Brain microvascular endothelial cell (primary cell): ENCODE data around the gene MYCBP2.

Experiments used
- DNase-seq: peaks from one replicate; pipeline ENCODE4 v3.0.0-alpha.2; 2020
- H3K27ac ChIP-seq: fragments of 250-450 bp; sonication (Bioruptor Pico); 2 replicates; pipeline ENCODE4 v1.5.1; 2020; ENCODE audit warnings: mild to moderate bottlenecking, moderate library complexity
- H3K27me3 ChIP-seq: fragments of 250-450 bp; sonication (Bioruptor Pico); replicated peaks from 2 replicates; pipeline ENCODE4 v1.5.1; 2020; ENCODE audit warnings: mild to moderate bottlenecking
- H3K36me3 ChIP-seq: fragments of 250-450 bp; sonication (Bioruptor Pico); replicated peaks from 2 replicates; pipeline ENCODE4 v1.5.1; 2020; ENCODE audit warnings: mild to moderate bottlenecking
- H3K4me3 ChIP-seq: 2 replicates; pipeline ENCODE4 v1.5.1; 2011; ENCODE audit warnings: low read depth, mild to moderate bottlenecking, control low read depth, low read length, moderate library complexity
- CTCF ChIP-seq: IDR thresholded peaks from 2 replicates; pipeline ENCODE4 v1.5.1; 2011; ENCODE audit warnings: low read depth, mild to moderate bottlenecking, moderate library complexity, low read length, control low read depth, inconsistent platforms; ENCODE audit errors: missing control alignments
- in situ Hi-C: cut with HindIII; loops from 2 replicates; pipeline ENCODE4 v1.10.0; 2017; ENCODE audit warnings: low sequenced_read_pairs, low pct_ligation_motif_present

Gene MYCBP2

GRCh38 chr13:77326905-77327604, at the start of gene MYCBP2:
MYCBP2 (minus strand) TSS chr13:77327094; CDS start chr13:77326775, 319 bp downstream.
- H3K27me3 ChIP-seq, result no peaks in the 10 kb centered on the region
- peak; percentile 2 for TF ChIP-seq CTCF
- H3K4me3 ChIP-seq, result peak within 1 kb of the TSS; percentile 90
- peak within 1 kb of the TSS; percentile 68 for H3K27ac ChIP-seq
- peak; percentile 97 for DNase-seq
- H3K36me3 ChIP-seq, result no peaks in the 10 kb centered on the region
- in situ Hi-C loops, result no loop called here

GRCh38 chr13:77375560-77376108, 48.7 kb upstream of the MYCBP2 start:
- DNase-seq, result no peak
- TF ChIP-seq CTCF, result no peak
- H3K36me3 ChIP-seq, result no peaks in the 10 kb centered on the region
- in situ Hi-C loops, result no loop called here
- H3K27me3 ChIP-seq, result no peaks in the 10 kb centered on the region
- H3K27ac ChIP-seq, result no peak overlapping the region
- no peak overlapping the region for H3K4me3 ChIP-seq

GRCh38 chr13:77374786-77375185, 47.9 kb upstream of the MYCBP2 start:
- H3K4me3 ChIP-seq, result no peak overlapping the region
- in situ Hi-C loops, result no loop called here
- no peak overlapping the region for H3K27ac ChIP-seq
- no peak for TF ChIP-seq CTCF
- no peaks in the 10 kb centered on the region for H3K27me3 ChIP-seq
- DNase-seq, result no peak
- H3K36me3 ChIP-seq, result no peaks in the 10 kb centered on the region

GRCh38 chr13:77374339-77374738, 47.4 kb upstream of the MYCBP2 start:
- DNase-seq, result no peak
- in situ Hi-C loops, result no loop called here
- H3K27ac ChIP-seq, result no peak overlapping the region

GRCh38 chr13:77373502-77373901, 46.6 kb upstream of the MYCBP2 start:
- H3K27me3 ChIP-seq, result no peaks in the 10 kb centered on the region
- no peak overlapping the region for H3K27ac ChIP-seq
- no peak for DNase-seq
- H3K36me3 ChIP-seq, result no peaks in the 10 kb centered on the region
- no peak overlapping the region for H3K4me3 ChIP-seq
- no peak for TF ChIP-seq CTCF
- in situ Hi-C loops, result no loop called here

More at GRCh38 chr13:77374339-77374738, 47.4 kb upstream of the MYCBP2 start:
- no peak overlapping the region for H3K4me3 ChIP-seq
- no peaks in the 10 kb centered on the region for H3K36me3 ChIP-seq
- no peaks in the 10 kb centered on the region for H3K27me3 ChIP-seq
- no peak for TF ChIP-seq CTCF
